ENCODE measurements around the gene NPM3.

The NPM3 gene

GRCh38 chr10:101749047-101750016 lies 33.9 kb downstream of the NPM3 start:
- DNase-seq = no peak

GRCh38 chr10:101748496-101748895 lies 34.8 kb downstream of the NPM3 start:
- DNase-seq = no peak

DNA sequence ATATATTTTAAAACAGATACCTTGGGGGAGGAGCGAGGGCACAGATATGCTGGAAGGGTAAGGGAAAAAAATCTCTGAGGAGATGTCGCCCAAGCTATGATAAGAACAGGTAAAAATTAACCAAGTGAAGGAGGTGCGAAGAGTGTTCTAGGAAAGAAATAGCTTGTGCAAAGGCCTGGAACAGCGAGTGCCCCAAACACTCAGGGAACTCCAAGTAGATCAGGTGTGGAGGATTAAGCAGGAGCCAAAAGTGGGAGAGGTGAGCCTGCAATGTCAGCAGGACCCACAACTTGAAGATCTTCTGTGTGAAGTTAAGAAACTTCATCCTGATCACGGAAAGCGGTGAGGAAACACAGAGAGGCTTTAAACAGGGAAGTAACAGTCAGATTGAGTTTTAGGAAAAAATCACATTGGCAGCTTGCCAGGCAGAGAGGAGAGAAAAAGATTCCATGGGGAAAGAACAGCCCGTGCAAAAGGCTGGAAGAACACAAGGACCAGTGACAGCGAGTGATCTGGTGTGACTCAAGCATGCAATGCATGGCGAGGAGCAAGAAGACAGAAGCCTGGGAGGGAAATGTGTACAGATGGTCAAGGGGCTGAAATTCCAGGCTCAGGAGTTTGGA lies 38.1 kb downstream of the NPM3 start:
- no peak for DNase-seq

GRCh38 chr10:101744267-101744666 lies 39.0 kb downstream of the NPM3 start:
- DNase-seq = no peak

DNA sequence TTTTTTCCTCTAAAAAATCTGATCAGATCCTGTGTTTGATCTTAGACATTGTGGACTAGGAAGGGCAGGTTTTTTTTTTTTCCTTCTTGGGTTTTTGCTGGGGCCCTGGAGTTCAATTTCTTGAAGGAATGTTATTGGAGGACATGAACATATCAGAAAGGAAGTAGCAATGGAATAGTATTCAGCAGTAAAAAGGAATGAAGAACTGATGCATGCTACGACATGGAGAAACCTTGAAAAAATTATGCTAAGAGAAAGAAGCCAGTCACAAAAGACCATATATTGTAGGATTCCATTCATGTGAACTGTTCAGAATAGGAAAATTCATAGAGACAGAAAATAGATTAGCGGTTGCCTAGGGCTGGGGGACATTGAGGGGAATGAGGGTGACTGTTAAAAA lies 41.3 kb downstream of the NPM3 start:
- DNase-seq = no peak

DNA sequence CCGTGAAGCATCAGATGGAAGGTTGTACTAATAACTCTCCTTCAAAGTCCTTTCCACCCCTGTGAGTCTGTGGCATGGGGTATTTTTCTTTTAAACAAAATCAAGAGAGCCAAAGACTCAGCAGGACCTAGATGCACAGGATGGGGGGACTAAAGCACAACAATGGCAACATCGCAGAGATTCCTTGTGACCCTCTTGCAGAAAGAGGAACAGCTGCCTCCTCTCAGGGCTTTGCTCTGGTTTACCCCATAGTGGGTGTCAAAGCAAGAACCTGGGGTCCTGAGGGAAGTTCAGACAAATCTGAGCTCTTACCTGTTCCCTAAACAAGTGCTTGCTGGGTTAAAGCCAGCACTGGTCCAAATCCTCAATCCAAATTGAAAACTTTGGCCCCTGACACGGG lies 46.6 kb downstream of the NPM3 start:
- no peak for DNase-seq

DNA sequence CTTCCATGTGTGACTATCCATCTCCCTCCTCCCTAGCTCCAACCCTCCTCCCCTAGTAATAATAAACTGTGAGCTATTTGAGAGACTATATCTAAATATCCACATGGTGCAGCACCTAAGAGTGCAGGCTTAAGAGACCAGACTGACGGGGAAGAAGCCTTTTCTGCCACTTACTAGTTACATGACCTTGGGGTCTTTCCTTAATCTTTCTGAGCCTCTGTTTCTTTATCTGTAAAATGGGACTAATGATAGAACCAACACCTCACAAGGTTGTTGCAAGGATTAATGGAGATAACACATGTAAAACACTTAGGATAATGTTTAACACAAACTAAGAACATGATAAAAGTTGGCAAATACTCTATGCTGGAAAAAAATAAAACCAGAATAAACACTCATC lies 51.1 kb downstream of the NPM3 start:
- DNase-seq = no peak
